22Rv1 (cell line): ENCODE data around the gene FOLR3.
"Not testable (repeated sequence)": the region's sequence is repeated elsewhere in the genome, so short reads cannot be mapped to it uniquely, and the experiment has no call there.

Experiments
- H3K27ac ChIP-seq: fragments of 450-650 bp; 2 replicates; pipeline ENCODE4 v1.5.1; 2017
- CTCF ChIP-seq: fragments of 450-650 bp; IDR thresholded peaks from 2 replicates; pipeline ENCODE4 v1.5.1; 2017; ENCODE audit warnings: mild to moderate bottlenecking
- ZFX ChIP-seq: fragments of 450-650 bp; IDR thresholded peaks from 2 replicates; pipeline ENCODE4 v1.6.1; 2017; ENCODE audit warnings: antibody characterized with exemption, borderline replicate concordance

FOLR3 gene

GRCh38 chr11:72140661-72141060 lies 5.1 kb downstream of the FOLR3 start:
- H3K27ac ChIP-seq = no peak overlapping the region
- TF ChIP-seq CTCF = no peak
- TF ChIP-seq ZFX = no peak

GRCh38 chr11:72141066-72141465 lies 5.5 kb downstream of the FOLR3 start:
- no peak overlapping the region for H3K27ac ChIP-seq

GRCh38 chr11:72142086-72142485 lies 6.6 kb downstream of the FOLR3 start:
- H3K27ac ChIP-seq = not testable (repeated sequence)

More at GRCh38 chr11:72141066-72141465, 5.5 kb downstream of the FOLR3 start:
- no peak for TF ChIP-seq CTCF
- no peak for TF ChIP-seq ZFX

GRCh38 chr11:72142543-72142942 lies 7.0 kb downstream of the FOLR3 start:
- not testable (repeated sequence) for H3K27ac ChIP-seq

- no peak overlapping the region for H3K27ac ChIP-seq
- TF ChIP-seq CTCF = no peak
- TF ChIP-seq ZFX = no peak
Measured at GRCh38 chr11:72144807-72145565, 9.5 kb downstream of the FOLR3 start.

GRCh38 chr11:72146625-72147024 lies 11.1 kb downstream of the FOLR3 start:
- H3K27ac ChIP-seq = no peak overlapping the region
- TF ChIP-seq CTCF (no peak), ZFX (no peak)

- no peak overlapping the region for H3K27ac ChIP-seq
- no peak for TF ChIP-seq CTCF
- TF ChIP-seq ZFX = no peak
Measured at GRCh38 chr11:72150882-72151281, 15.4 kb downstream of the FOLR3 start.

- not testable (repeated sequence) for H3K27ac ChIP-seq
Measured at GRCh38 chr11:72153874-72154273, 18.3 kb downstream of the FOLR3 start.

- no peak overlapping the region for H3K27ac ChIP-seq
- TF ChIP-seq CTCF (no peak), ZFX (no peak)
Measured at GRCh38 chr11:72154816-72155215, 19.3 kb downstream of the FOLR3 start.
